IPS-18c (cell line): Measurements from ENCODE around the gene APOBEC3C.
"Not testable (repeated sequence)": the region's sequence is repeated elsewhere in the genome, so short reads cannot be mapped to it uniquely, and the experiment has no call there.

ENCODE experiments used
- H3K4me3 ChIP-seq: 2 replicates; pipeline ENCODE4 v1.7.0; 2013; ENCODE audit warnings: low read depth, mild to moderate bottlenecking, low read length, moderate library complexity; ENCODE audit not compliant: insufficient read depth
- H3K9me3 ChIP-seq: one replicate; pipeline ENCODE4 v1.6.1; 2013; ENCODE audit warnings: mild to moderate bottlenecking, low read length, moderate library complexity; ENCODE audit not compliant: control insufficient read depth, insufficient read depth

Gene APOBEC3C

GRCh38 chr22:39013942-39014722, at the start of gene APOBEC3C:
Gene APOBEC3C (plus strand): TSS chr22:39014257. CDS start chr22:39014363, 106 bp downstream.
- Histone ChIP-seq H3K9me3 (no peaks in the 10 kb centered on the region), H3K4me3 (peak within 1 kb of the TSS; percentile 20)

DNA sequence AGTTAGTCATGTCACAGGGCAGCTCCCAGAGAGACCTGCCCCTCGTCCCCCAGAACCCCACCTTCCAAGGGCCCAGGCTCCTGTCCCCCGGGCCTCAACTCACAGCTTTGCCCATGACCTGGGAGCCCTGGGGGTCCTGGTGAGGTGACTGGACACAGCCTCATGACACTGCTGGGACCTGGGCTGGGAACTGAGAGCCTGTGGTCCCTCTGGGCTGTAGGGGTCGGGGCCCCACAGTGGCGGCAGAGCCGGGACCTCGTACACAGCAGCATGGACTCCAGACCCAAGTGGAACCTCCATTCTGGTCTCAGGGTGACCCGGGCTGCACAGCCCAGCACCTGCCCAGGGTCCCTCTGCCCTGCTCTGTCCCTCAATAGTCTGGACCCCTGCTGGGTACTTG, 49.8 kb upstream of the APOBEC3C start:
- H3K9me3 ChIP-seq = no peaks in the 10 kb centered on the region
- H3K4me3 ChIP-seq = no peak overlapping the region

DNA sequence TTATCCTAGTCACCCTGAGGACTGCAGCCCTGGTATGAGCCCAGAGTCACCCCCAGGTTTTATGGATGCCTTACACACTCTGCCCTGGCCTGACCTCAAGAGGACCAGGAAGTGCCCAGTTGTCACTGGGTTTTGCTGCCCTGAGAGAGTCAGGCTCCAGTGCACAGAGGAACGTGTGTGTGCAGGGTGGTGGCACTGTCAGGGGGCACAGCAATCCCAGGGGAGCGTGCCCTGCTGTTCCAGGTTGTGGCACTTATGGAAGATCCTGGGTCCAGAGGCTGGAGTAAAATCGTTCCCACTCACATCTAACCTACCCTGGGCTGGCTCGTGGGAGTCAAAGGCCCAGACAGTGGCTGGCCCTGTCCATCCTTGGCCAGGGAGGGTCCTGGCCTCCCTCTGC, 49.1 kb upstream of the APOBEC3C start:
- no peak overlapping the region for H3K4me3 ChIP-seq
- H3K9me3 ChIP-seq = no peaks in the 10 kb centered on the region

DNA sequence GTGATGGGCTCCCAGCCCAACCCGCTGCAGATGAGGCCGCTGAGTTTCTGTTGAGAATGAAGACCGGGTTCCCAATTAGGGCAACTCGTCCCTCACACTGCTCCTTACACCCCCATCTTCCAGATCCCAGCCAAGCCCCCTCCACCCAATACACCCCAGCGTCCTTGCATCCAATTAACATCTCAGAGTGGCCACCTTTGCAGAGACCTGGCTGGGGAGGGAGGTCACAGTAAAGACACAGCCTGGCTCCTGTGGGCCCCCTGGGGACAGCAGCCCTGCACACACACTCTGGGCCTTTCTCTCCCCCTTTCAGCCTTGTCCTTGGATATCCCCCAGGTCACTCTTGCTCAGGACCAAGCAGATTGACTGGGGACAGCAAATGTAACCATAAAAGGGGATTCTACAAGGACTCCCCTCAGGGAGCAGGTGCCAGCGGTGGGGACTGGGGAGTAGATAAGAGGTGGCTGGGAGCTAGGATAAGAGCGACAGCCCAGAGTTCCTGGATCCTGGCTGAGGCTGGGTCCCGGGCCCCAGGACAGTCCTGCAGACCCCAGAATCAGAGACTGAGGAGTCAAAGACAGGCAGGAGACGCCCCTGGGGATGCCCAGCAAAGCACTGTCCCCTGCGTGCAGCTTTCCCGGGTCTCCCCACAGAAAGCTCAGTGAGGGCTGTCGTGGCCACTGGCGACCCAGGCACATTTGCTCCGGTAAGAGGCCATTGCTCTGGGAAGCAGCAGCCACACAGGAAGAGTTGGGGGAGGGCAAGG, 48.3 kb upstream of the APOBEC3C start:
- H3K4me3 ChIP-seq = no peak overlapping the region
- H3K9me3 ChIP-seq = no peaks in the 10 kb centered on the region

DNA sequence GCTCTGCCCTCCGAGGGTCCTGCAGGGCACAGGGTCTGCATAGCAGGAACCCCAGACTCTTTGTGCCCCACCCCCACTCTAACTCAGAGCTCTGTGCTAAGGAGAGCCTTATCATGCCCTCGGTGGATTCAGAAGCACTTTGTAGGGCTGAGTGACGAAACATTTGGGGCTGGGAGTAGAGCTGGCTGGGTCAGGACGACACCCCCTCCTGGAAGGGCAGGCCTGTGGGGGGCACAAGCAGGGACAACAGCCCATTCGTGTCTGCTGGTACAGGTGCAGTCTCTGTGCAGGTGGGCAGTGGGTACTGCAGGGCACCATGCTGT, 47.7 kb upstream of the APOBEC3C start:
- no peak overlapping the region; the same call in 1 of the 2 replicates for H3K4me3 ChIP-seq
- no peaks in the 10 kb centered on the region for H3K9me3 ChIP-seq

GRCh38 chr22:38966942-38967341, 47.1 kb upstream of the APOBEC3C start:
- Histone ChIP-seq H3K4me3 (no peak overlapping the region), H3K9me3 (no peaks in the 10 kb centered on the region)

DNA sequence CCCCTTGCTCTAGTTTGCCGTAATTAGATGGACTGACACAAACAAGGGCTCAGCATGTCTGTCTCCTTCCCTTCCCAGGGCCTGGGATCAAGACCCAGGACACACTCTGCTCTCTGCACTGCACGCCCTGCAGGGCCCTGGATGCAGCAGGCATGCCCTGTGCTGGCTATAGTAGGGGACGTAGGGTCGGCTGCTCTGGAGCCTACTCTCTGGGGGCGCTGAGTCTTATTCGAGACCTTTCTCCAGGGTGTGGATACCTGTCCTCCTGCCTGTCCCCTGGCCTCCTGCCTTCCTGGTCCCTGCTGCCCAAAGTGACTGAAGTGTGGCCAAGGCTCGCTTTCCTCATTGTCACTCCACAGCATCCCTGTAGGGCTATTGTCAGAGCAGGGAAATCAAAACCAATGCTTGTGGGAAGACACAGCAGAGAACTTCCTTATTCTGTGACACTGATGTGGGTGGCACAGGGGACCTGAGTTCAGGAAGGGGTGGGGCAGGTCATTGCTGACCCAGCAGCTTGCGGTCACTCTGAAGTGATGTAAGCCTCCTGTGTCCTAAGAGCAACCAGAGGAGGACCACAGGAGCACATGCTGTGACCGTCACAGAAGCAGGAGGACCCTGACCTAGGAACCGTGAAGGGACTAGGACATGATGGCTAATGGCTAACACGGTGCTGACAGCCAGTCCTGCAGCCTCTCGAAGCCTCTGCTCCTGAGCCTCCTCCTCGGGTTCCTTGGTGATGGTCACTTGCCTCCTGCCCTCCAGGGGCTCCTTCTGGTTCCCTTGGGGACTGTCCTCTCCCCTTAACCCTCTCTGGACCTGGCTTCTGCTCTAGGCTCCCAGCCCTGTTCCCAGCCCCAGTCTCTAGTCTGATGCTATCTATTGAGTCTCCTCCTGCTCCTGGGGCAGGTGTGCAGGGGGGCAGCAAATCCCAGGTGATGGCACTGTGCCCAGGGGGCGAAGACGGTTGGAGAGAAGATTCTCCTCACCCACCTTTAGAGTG, 46.3 kb upstream of the APOBEC3C start:
- Histone ChIP-seq H3K9me3 (no peaks in the 10 kb centered on the region), H3K4me3 (no peak overlapping the region)

DNA sequence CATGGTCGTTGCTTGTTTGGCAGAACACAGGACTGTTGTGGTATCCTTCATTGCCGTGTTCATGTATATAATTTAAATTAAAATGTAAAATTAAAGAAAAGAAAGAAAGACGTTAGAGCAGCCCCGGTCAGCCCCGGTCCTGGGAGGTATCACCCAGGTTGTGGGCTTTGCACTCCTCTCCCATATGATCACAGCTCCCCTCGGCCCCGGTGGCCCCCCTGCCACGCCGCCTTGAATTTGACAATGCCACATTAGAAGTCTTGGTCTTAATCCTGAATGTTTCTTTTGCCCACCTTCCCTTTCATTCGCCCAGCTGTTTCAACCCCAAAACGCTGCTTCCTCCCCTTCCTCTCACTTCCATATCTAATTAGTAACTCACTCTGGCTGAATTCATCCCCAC, 45.3 kb upstream of the APOBEC3C start:
- Histone ChIP-seq H3K4me3 (no peak overlapping the region), H3K9me3 (no peaks in the 10 kb centered on the region)

DNA sequence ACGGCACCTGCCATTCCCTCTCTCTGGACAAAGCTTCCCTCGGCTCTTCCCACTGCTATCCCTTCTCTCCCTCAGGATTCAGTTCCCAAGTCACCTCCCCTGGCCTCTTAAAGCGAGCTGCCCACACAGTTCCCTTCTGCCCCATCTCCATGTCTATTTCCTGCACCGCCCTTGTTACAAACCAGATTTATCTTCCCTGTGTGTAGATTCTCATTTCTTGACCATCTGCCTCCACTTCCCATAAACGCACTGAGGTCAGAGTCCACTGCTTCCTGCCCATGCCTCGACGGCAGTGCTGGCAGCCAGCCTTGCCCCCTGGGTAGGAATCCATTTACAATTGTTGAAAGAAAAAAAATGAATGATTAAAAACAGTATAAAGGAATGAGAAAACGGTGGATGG, 43.5 kb upstream of the APOBEC3C start:
- no peak overlapping the region for H3K4me3 ChIP-seq
- peaks cover 4% of the 10 kb centered on the region for H3K9me3 ChIP-seq

DNA sequence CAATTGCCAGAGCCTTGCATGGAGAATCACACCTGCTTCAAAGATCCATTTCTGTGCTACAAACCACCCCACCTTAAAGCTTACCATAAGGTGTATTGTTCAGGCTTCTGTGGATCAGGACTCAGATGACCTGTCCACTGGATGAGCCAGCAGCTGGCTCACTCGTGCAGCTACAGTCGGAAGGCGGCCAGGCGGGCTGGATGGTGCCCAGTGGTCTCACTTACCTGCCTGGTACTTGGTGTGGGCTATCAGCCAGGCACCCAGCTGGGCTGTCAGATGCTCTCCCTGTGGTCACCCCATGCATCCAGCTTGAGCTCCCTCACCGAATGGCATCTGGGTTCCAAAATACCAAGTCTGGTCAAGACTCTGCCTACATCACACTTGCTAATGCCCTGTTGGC, 42.9 kb upstream of the APOBEC3C start:
- Histone ChIP-seq H3K9me3 (peaks cover 9% of the 10 kb centered on the region), H3K4me3 (no peak overlapping the region)

DNA sequence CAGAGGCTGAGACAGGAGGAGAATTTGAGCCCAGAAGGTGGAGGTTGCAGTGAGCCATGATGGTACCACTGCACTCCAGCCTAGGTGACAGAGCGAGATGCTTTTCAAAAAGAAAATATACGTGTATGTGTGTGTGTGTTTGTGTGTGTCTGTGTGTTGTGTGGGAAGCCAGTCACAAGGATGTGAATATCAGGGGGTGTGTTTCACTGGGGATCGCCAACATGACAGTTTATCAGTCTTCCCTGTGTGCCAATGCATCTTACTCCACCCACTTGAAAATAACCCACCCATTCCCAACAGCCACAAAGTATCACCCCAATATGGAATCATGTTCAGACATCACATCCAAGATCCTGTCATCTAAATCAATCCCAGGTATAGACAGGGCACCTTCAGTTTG, 42.3 kb upstream of the APOBEC3C start:
- H3K9me3 ChIP-seq = peaks cover 10% of the 10 kb centered on the region

GRCh38 chr22:38972558-38972957, 41.5 kb upstream of the APOBEC3C start:
- H3K4me3 ChIP-seq = no peak overlapping the region

More for the DNA sequence above, 42.3 kb upstream of the APOBEC3C start:
- H3K4me3 ChIP-seq = no peak overlapping the region

GRCh38 chr22:38973289-38974169, 40.5 kb upstream of the APOBEC3C start:
- peaks cover 10% of the 10 kb centered on the region for H3K9me3 ChIP-seq
- no peak overlapping the region for H3K4me3 ChIP-seq

More at GRCh38 chr22:38972558-38972957, 41.5 kb upstream of the APOBEC3C start:
- H3K9me3 ChIP-seq = peaks cover 10% of the 10 kb centered on the region

DNA sequence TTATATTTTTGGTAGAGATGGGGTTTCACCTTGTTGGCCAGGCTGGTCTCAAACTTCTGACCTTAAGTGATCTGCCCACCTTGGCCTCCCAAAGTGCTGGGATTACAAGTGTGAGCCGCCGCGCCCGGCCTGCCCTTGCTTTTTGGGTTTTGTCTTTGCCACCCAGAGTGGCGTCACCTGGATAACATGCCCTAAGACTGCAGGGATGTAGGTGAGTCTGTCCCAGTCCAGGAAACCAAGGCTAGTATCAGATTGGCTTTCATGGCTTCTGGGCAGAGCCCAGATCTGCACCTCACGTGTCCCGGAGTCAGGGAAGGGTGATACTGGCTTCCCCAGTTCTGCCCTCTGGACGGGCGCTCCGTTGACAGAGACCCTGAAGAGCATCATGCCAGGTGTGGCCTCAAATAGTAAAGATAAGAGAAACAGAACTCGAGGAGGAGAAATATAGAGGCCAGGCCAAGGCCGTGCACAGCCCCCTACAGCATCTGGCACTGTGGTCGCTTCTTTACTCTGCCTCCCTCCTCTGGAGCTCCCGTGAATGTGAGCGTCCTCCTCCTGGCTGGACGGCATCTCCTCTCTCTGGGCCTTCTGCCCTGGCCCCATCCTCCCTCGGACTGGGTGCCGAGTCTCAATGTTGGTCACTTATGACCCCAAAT, 39.8 kb upstream of the APOBEC3C start:
- peaks cover 10% of the 10 kb centered on the region for H3K9me3 ChIP-seq
- no peak overlapping the region for H3K4me3 ChIP-seq

DNA sequence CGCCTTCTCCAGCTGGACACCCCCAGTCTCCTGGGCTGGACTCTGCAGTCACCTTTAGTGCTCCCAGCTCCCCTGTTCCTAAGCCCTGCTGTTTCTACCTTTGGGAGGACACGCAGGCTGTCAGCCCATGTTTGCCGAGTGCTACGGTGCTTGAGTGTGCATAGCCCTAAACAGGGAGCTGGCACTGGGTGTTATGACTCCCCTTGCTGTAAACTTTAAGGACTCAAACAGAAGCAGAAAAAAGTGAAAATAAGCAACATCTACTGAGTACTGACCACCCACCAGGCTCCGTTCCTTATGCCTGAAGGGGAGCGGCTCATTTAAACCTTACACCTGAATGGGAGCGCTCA, 39.3 kb upstream of the APOBEC3C start:
- H3K4me3 ChIP-seq = no peak overlapping the region

GRCh38 chr22:38977289-38977688, 36.8 kb upstream of the APOBEC3C start:
- not testable (repeated sequence) for H3K4me3 ChIP-seq
- peaks cover 10% of the 10 kb centered on the region for H3K9me3 ChIP-seq

More for the DNA sequence above, 39.3 kb upstream of the APOBEC3C start:
- H3K9me3 ChIP-seq = peaks cover 10% of the 10 kb centered on the region
